ENCODE results near the gene KDELR3. TPM values are rescaled to one million over a fixed set of nuclear protein-coding genes. Genes with fewer than 3 reads are reported as not detected.
"Not testable (repeated sequence)": the region's sequence is repeated elsewhere in the genome, so short reads cannot be mapped to it uniquely, and the experiment has no call there.

The KDELR3 gene
- total and polyA plus RNA-seq, 5 donors from 2014 or later: 0.38 to 0.71 (median 0.42) TPM; not detected in 2

DNA sequence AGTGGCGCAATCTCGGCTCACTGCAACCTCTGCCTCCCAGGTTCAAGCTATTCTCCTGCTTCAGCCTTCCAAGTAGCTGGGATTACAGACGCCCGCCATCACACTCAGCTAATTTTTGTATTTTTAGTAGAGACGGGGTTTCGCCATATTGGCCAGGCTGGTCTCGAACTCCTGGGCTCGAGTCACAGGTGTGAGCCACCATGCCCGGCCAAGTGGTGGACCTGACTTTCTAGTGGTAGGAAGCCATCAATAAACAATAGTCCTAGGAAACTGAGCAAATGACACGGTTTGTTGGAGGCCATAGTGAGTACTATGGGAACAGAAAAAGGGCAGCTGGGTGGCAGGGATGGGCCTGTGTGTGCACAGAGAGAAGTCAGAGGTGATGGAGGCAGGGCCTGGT, 2.3 kb downstream of the KDELR3 start:
- DNase-seq; H3K9me3 Mint-ChIP-seq; H3K27ac ChIP-seq (ENCODE audit: insufficient read depth, low read length, poor library complexity, severe bottlenecking); H3K4me3 ChIP-seq (ENCODE audit: low read depth, low read length); H3K36me3 ChIP-seq (ENCODE audit: control insufficient read depth, insufficient read depth, low read length); H3K27me3 ChIP-seq (ENCODE audit: control insufficient read depth, insufficient read depth, low read length); H3K36me3 Mint-ChIP-seq; H3K27ac Mint-ChIP-seq; ATAC-seq (ENCODE audit: low read depth in 2 of 2); H3K9me3 ChIP-seq (ENCODE audit: control insufficient read depth in 2 of 2, low read length in 2 of 2): not testable (repeated sequence)
- Mint-ChIP-seq H3K4me1 (peaks cover 0 to 16% (median 7%) of the 10 kb centered on the region in 4 donors), H3K27me3 (peaks cover 27% of the 10 kb centered on the region), H3K4me3 (peak overlapping the region in 2 of 4 donors; percentile 32 to 35)
- peaks cover 11% of the 10 kb centered on the region for H3K4me1 ChIP-seq (ENCODE audit: control insufficient read depth, insufficient read depth, low read length, poor library complexity, severe bottlenecking)

DNA sequence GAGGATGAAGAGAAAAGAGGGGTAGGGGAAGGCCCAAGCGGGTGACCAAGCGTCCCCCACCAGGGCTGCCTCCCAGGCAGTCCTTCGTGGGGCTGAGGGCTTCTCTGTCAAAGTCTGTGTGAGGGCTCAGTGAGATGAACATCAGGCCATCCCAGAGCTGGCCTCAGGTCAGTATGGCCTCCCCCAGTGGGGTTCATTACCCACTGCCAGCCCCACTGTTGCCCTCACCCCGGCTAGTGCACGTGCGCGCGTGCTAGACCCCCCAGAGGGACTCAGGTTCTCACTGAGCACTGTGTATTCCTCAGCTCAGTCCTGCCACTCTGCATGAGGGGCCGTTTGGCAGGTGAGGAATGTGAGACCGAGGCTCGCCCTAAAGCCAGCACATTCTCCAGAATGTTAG, 3.3 kb downstream of the KDELR3 start:
- ATAC-seq (ENCODE audit: low read depth in 2 of 2): no peak

DNA sequence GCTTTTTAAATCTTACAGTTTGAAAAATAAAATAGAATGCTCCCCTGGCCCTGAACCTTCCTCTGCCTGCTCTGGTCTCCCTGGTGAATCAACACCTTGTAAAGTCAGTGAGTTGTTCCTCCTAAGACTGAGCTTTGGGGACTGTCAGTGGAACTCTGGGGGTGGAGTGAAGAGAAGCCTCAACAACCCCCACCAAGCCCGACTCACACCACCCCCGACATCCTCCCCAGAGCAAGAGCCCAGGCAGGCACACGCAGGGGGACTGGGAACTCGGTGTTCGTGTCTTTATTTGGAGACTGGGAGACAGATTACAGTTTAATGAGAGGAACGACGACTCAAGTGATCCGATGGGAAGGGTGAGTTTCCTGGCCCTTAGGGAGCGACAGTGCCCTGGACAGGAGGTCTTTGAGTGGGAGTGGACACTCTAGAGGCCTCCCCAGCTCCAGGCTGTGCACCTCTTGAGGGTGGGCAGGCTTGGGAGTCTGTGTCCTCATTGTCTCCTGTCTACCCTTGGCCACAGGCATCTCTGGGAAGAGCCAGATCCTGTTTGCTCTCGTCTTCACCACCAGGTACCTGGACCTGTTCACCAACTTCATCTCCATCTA, 6.2 kb downstream of the KDELR3 start:
- no peak for DNase-seq
- Mint-ChIP-seq H3K36me3 (no peaks in the 10 kb centered on the region), H3K9me3 (no peaks in the 10 kb centered on the region), H3K27me3 (peaks cover 13% of the 10 kb centered on the region), H3K27ac (no peak overlapping the region), H3K4me1 (peaks cover 0 to 14% (median 4%) of the 10 kb centered on the region in 4 donors), H3K4me3 (no peak overlapping the region)
- H3K36me3 ChIP-seq (ENCODE audit: control insufficient read depth, insufficient read depth, low read length): no peaks in the 10 kb centered on the region
- H3K27me3 ChIP-seq (ENCODE audit: control insufficient read depth, insufficient read depth, low read length): no peaks in the 10 kb centered on the region
- H3K4me1 ChIP-seq (ENCODE audit: control insufficient read depth, insufficient read depth, low read length, poor library complexity, severe bottlenecking): no peaks in the 10 kb centered on the region
- no peak overlapping the region for H3K27ac ChIP-seq (ENCODE audit: insufficient read depth, low read length, poor library complexity, severe bottlenecking)
- no peaks in the 10 kb centered on the region for H3K9me3 ChIP-seq (ENCODE audit: control insufficient read depth in 2 of 2, low read length in 2 of 2)
- ATAC-seq (ENCODE audit: low read depth in 2 of 2): no peak
- H3K4me3 ChIP-seq (ENCODE audit: low read depth, low read length): no peak overlapping the region

More for the DNA sequence above, 3.3 kb downstream of the KDELR3 start:
- no peak for DNase-seq
- Mint-ChIP-seq H3K27me3 (peaks cover 22% of the 10 kb centered on the region), H3K36me3 (no peaks in the 10 kb centered on the region), H3K27ac (no peak overlapping the region), H3K4me1 (peaks cover 0 to 17% (median 7%) of the 10 kb centered on the region in 4 donors), H3K9me3 (no peaks in the 10 kb centered on the region), H3K4me3 (no peak overlapping the region)
- peaks cover under 1% of the 10 kb centered on the region for H3K27me3 ChIP-seq (ENCODE audit: control insufficient read depth, insufficient read depth, low read length)
- H3K27ac ChIP-seq (ENCODE audit: insufficient read depth, low read length, poor library complexity, severe bottlenecking): no peak overlapping the region
- no peak overlapping the region for H3K4me3 ChIP-seq (ENCODE audit: low read depth, low read length)
- no peaks in the 10 kb centered on the region for H3K9me3 ChIP-seq (ENCODE audit: control insufficient read depth in 2 of 2, low read length in 2 of 2)
- peaks cover 11% of the 10 kb centered on the region for H3K4me1 ChIP-seq (ENCODE audit: control insufficient read depth, insufficient read depth, low read length, poor library complexity, severe bottlenecking)
- H3K36me3 ChIP-seq (ENCODE audit: control insufficient read depth, insufficient read depth, low read length): no peaks in the 10 kb centered on the region

DNA sequence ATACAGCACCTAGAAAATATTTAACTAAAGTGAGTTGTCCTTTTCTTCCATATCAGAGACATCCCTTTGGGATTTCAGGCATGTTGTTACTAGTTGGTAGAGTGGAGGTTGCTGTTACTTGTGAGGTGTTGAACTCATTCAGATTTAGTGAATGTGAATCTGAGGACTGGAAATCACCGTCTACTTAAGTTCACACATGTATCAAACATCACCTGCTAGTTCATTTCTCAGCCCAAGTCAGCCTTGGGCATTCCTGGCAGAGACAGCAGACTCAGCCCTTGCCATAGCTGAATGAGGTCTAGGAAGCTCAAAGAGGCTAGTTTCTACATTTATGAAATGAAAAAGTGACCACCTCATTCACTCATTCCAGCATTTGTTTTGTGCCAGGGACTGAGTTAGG, 9.7 kb downstream of the KDELR3 start:
- Mint-ChIP-seq H3K4me1 (peaks cover 0 to 14% (median 9%) of the 10 kb centered on the region in 4 donors), H3K4me3 (no peak overlapping the region), H3K36me3 (peaks cover 17% of the 10 kb centered on the region), H3K27me3 (peaks cover 8% of the 10 kb centered on the region), H3K27ac (peak overlapping the region in 1 of 3 donors; percentile 11), H3K9me3 (no peaks in the 10 kb centered on the region)
- H3K9me3 ChIP-seq (ENCODE audit: control insufficient read depth in 2 of 2, low read length in 2 of 2): no peaks in the 10 kb centered on the region
- DNase-seq (no peak), ATAC-seq (ENCODE audit: low read depth in 2 of 2) (no peak)
- H3K4me3 ChIP-seq (ENCODE audit: low read depth, low read length): no peak overlapping the region
- no peaks in the 10 kb centered on the region for H3K4me1 ChIP-seq (ENCODE audit: control insufficient read depth, insufficient read depth, low read length, poor library complexity, severe bottlenecking)
- no peak overlapping the region for H3K27ac ChIP-seq (ENCODE audit: insufficient read depth, low read length, poor library complexity, severe bottlenecking)
- H3K36me3 ChIP-seq (ENCODE audit: control insufficient read depth, insufficient read depth, low read length): peaks cover 17% of the 10 kb centered on the region
- H3K27me3 ChIP-seq (ENCODE audit: control insufficient read depth, insufficient read depth, low read length): no peaks in the 10 kb centered on the region

DNA sequence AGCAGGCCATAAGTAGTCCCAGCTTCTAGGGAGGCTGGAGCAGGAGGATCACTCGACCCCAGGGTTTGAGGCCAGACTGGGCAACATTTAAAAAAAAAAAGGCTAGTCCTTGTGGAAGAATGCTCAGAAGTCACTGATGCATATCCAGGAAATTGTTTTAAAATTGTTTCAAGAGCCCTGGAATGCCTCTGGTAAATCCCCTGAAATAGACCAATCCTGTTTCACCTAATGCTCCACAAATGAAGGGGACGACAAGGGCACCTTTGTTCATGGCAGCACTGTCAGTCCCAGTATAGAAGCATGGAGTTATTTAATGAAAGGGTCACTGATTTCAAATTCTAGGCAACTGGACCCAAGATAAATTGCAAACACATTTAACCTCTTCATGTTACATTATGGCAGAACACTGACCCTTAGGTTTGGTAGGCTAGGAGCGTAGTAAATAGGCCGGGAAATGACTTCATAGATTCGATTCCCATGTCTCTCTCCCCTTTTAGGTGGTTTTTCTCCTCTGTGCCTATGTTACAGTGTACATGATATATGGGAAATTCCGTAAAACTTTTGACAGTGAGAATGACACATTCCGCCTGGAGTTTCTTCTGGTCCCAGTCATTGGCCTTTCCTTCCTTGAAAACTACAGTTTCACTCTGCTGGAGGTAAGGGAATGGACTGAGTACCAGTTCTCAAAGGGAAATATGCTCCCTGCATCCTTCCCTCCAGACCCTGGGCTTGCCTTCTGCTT, 11.4 kb downstream of the KDELR3 start:
- DNase-seq: no peak
- no peaks in the 10 kb centered on the region for H3K9me3 ChIP-seq (ENCODE audit: control insufficient read depth in 2 of 2, low read length in 2 of 2)
- Mint-ChIP-seq H3K4me3 (no peak overlapping the region), H3K27ac (peak overlapping the region in 1 of 3 donors; percentile 42), H3K9me3 (no peaks in the 10 kb centered on the region), H3K27me3 (peaks cover under 1% of the 10 kb centered on the region), H3K4me1 (peaks cover 2 to 21% (median 15%) of the 10 kb centered on the region in 4 donors), H3K36me3 (peaks cover 27% of the 10 kb centered on the region)
- no peaks in the 10 kb centered on the region for H3K4me1 ChIP-seq (ENCODE audit: control insufficient read depth, insufficient read depth, low read length, poor library complexity, severe bottlenecking)
- peaks cover 34% of the 10 kb centered on the region for H3K36me3 ChIP-seq (ENCODE audit: control insufficient read depth, insufficient read depth, low read length)
- H3K27ac ChIP-seq (ENCODE audit: insufficient read depth, low read length, poor library complexity, severe bottlenecking): no peak overlapping the region
- no peak for ATAC-seq (ENCODE audit: low read depth in 2 of 2)
- no peak overlapping the region for H3K4me3 ChIP-seq (ENCODE audit: low read depth, low read length)
- no peaks in the 10 kb centered on the region for H3K27me3 ChIP-seq (ENCODE audit: control insufficient read depth, insufficient read depth, low read length)

DNA sequence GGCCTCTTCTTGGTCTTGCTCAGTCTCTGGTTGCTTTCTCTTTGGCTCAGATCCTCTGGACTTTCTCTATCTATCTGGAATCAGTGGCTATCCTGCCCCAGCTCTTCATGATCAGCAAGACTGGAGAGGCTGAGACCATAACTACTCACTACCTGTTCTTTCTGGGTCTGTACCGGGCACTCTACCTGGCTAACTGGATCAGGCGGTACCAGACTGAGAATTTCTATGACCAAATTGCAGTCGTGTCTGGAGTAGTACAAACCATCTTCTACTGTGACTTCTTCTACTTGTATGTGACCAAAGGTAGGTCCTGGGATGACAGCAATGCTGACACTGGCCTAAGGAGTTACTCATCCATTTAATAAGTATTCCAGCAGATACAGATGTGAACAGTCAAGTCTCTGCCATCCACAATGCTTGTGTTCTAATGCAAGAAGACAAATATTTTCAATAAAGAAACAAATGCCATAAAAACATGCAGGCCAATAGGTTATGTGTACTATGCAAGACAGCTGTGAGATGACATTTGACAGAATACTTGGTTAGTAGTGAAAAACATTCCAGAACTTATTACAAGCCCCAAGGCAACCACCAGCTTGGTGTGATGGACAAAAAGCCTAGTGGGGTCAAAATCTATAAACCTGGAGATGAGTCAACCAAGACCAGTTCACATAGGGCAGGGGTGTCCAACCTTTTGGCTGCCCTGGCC, 13.4 kb downstream of the KDELR3 start:
- Histone ChIP-seq H3K36me3 (ENCODE audit: control insufficient read depth, insufficient read depth, low read length) (peaks cover 54% of the 10 kb centered on the region), H3K4me1 (ENCODE audit: control insufficient read depth, insufficient read depth, low read length, poor library complexity, severe bottlenecking) (no peaks in the 10 kb centered on the region), H3K27ac (ENCODE audit: insufficient read depth, low read length, poor library complexity, severe bottlenecking) (no peak overlapping the region), H3K9me3 (ENCODE audit: control insufficient read depth in 2 of 2, low read length in 2 of 2) (no peaks in the 10 kb centered on the region), H3K27me3 (ENCODE audit: control insufficient read depth, insufficient read depth, low read length) (no peaks in the 10 kb centered on the region), H3K4me3 (ENCODE audit: low read depth, low read length) (no peak overlapping the region)
- ATAC-seq (ENCODE audit: low read depth in 2 of 2) (no peak), DNase-seq (no peak)
- peaks cover 41% of the 10 kb centered on the region for H3K36me3 Mint-ChIP-seq
- no peaks in the 10 kb centered on the region for H3K27me3 Mint-ChIP-seq
- no peak overlapping the region for H3K4me3 Mint-ChIP-seq
- peak overlapping the region; percentile 7 to 56 (median 39) for H3K27ac Mint-ChIP-seq
- no peaks in the 10 kb centered on the region for H3K9me3 Mint-ChIP-seq
- peaks cover 15 to 35% (median 25%) of the 10 kb centered on the region in 4 donors for H3K4me1 Mint-ChIP-seq

DNA sequence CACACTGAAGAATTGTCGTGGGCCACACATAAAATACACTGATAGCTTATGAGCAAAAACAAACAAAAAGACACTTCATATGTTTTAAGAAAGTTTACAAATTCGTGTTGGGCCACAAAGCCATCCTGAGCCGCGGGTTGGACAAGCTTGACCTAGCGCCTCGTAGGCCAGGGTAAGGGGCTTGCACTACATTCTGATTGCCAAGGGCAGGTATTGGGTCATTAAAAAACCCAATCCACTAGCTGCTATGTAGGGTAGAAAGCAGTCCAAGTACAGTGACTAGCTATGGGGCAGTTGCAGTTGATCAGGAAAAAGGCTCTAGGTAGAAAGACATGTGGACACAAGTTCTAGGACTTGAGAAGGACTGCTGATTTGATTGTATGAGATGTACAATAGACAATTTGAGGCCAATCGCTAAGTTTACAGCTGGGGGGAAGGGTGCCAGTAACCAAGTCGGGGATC, 14.0 kb downstream of the KDELR3 start:
- peaks cover 59% of the 10 kb centered on the region for H3K36me3 ChIP-seq (ENCODE audit: control insufficient read depth, insufficient read depth, low read length)
- Mint-ChIP-seq H3K4me3 (peak overlapping the region in 1 of 4 donors; percentile 76), H3K9me3 (no peaks in the 10 kb centered on the region)

More for the DNA sequence above, 14.0 kb downstream of the KDELR3 start:
- Histone ChIP-seq H3K9me3 (ENCODE audit: control insufficient read depth in 2 of 2, low read length in 2 of 2) (no peaks in the 10 kb centered on the region), H3K4me3 (ENCODE audit: low read depth, low read length) (no peak overlapping the region), H3K4me1 (ENCODE audit: control insufficient read depth, insufficient read depth, low read length, poor library complexity, severe bottlenecking) (no peaks in the 10 kb centered on the region), H3K27ac (ENCODE audit: insufficient read depth, low read length, poor library complexity, severe bottlenecking) (no peak overlapping the region), H3K27me3 (ENCODE audit: control insufficient read depth, insufficient read depth, low read length) (no peaks in the 10 kb centered on the region)
- ATAC-seq (ENCODE audit: low read depth in 2 of 2): no peak
- no peaks in the 10 kb centered on the region for H3K27me3 Mint-ChIP-seq
- H3K4me1 Mint-ChIP-seq: peaks cover 19 to 41% (median 29%) of the 10 kb centered on the region in 4 donors
- no peak overlapping the region for H3K27ac Mint-ChIP-seq
- DNase-seq: no peak
- H3K36me3 Mint-ChIP-seq: peaks cover 46% of the 10 kb centered on the region

Measured in CD4-positive, CD25-positive, alpha-beta regulatory T cell (primary cell).